Vagina (tissue), 2 donors: Measurements from ENCODE around the gene USP32.

Experiments used
- CTCF ChIP-seq, 3 experiments: fragments of 450-650 bp in 2 of 3; fragments of 200-600 bp in 1 of 3; sonication (generic) in 1 of 3; IDR thresholded peaks; one replicate each; pipeline ENCODE4 v1.5.1; 2017 to 2019; ENCODE audit warnings: antibody characterized with exemption in 3 of 3, mild to moderate bottlenecking in 2 of 3, moderate library complexity in 2 of 3
- POLR2A ChIP-seq, 2 donors: fragments of 450-650 bp; IDR thresholded peaks; one replicate each; pipeline ENCODE4 v1.6.1; 2017; ENCODE audit warnings: antibody characterized with exemption in 2 of 2, mild to moderate bottlenecking in 2 of 2, moderate library complexity in 2 of 2
- POLR2AphosphoS5 ChIP-seq, 2 donors: sonication (generic); formaldehyde crosslinking; IDR thresholded peaks; one replicate each; pipeline ENCODE4 v1.9.0; 2017; ENCODE audit warnings: antibody characterized with exemption in 2 of 2, mild to moderate bottlenecking in 2 of 2, low read depth in 1 of 2; ENCODE audit not compliant: insufficient read depth in 1 of 2

GRCh38 chr17:60332574-60332973 is 59.4 kb downstream of the USP32 start:
- TF ChIP-seq POLR2AphosphoS5 (IDR thresholded peaks at IDR 0.05; ENCODE audit: insufficient read depth in 1 of 2, low read depth in 1 of 2) (no peak), CTCF (IDR thresholded peaks at IDR 0.05) (no peak), POLR2A (IDR thresholded peaks at IDR 0.05) (no peak)
